Natural killer cell treated with Interleukin-12 subunit alpha and Interleukin-12 subunit beta and Interleukin-15 and Interleukin-18, amount 100 ng/mL, for 72 hours (primary cell): ENCODE results near the gene DAPK3. TPM values are rescaled to one million over a fixed set of nuclear protein-coding genes. Genes with fewer than 3 reads are reported as not detected.
A peak's percentile ranks its signal among the peaks of the same experiment; 100 is the strongest.
"Not testable (repeated sequence)": the region's sequence is repeated elsewhere in the genome, so short reads cannot be mapped to it uniquely, and the experiment has no call there.

Experiments
- ATAC-seq, 2 donors: fragments of 150-1000 bp; cut with Tn5 transposase in 1 of 2; sonication (Bioruptor Pico), chemical (Tn5 transposase) in 1 of 2; 2 replicates each; pipeline ENCODE4 v1.10.0; 2021
- DNase-seq: peaks from one replicate; pipeline ENCODE4 v3.0.0; 2022; ENCODE audit warnings: low spot score
- H3K27ac Mint-ChIP-seq, 2 donors: 1 replicate in 1 of 2; 2 replicates in 1 of 2; pipeline ENCODE4 v1.8.0; 2022; ENCODE audit warnings: mixed read lengths in 2 of 2, mild to moderate bottlenecking in 1 of 2, moderate library complexity in 1 of 2
- H3K27me3 Mint-ChIP-seq, 2 donors: 1 replicate in 1 of 2; 2 replicates in 1 of 2; pipeline ENCODE4 v1.8.0; 2022; ENCODE audit warnings: mixed read lengths in 2 of 2
- H3K36me3 Mint-ChIP-seq: one replicate; pipeline ENCODE4 v1.8.0; 2022; ENCODE audit warnings: mixed read lengths
- H3K4me1 Mint-ChIP-seq, 2 donors: 1 replicate in 1 of 2; 2 replicates in 1 of 2; pipeline ENCODE4 v1.8.0; 2022; ENCODE audit warnings: low read depth in 2 of 2, mixed read lengths in 2 of 2, mild to moderate bottlenecking in 1 of 2
- H3K4me3 Mint-ChIP-seq: one replicate; pipeline ENCODE4 v1.8.0; 2022; ENCODE audit warnings: mixed read lengths
- H3K9me3 Mint-ChIP-seq: 2 replicates; pipeline ENCODE4 v1.8.0; 2022; ENCODE audit warnings: mixed read lengths
- total RNA-seq, 2 donors: library from RNA; stranded (reverse); gene quantifications; one replicate each; pipeline ENCODE4 v1.2.3, GENCODE V29; 2022

DAPK3 gene
- total RNA-seq, 2 donors from 2014 or later: 48.1 to 54.5 TPM

DNA sequence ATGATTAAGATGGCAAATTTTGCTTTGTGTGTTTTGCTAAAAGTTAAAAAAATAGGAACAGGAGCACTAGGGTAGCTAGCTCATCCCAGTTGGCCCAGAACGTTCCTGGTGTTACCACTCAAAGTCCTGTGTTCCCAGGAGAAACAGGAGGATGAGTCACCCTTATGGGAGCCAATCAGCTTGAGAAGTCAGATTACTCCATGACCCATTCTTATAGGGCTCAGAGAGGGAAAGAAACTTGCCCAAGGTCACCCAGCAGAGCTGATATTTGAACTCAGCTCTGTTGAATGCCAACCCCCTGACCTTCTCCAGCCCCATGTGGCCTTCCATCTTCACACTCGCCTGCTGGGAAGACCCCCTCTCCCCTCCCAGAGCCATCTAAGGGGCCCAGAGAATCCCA, 25.1 kb downstream of the DAPK3 start:
- no peak overlapping the region for H3K27ac Mint-ChIP-seq
- no peak overlapping the region for H3K4me3 Mint-ChIP-seq
- no peaks in the 10 kb centered on the region for H3K27me3 Mint-ChIP-seq
- H3K4me1 Mint-ChIP-seq: peaks cover 5 to 8% of the 10 kb centered on the region in 2 donors
- ATAC-seq: no peak
- no peak for DNase-seq
- no peaks in the 10 kb centered on the region for H3K36me3 Mint-ChIP-seq
- H3K9me3 Mint-ChIP-seq: no peaks in the 10 kb centered on the region

DNA sequence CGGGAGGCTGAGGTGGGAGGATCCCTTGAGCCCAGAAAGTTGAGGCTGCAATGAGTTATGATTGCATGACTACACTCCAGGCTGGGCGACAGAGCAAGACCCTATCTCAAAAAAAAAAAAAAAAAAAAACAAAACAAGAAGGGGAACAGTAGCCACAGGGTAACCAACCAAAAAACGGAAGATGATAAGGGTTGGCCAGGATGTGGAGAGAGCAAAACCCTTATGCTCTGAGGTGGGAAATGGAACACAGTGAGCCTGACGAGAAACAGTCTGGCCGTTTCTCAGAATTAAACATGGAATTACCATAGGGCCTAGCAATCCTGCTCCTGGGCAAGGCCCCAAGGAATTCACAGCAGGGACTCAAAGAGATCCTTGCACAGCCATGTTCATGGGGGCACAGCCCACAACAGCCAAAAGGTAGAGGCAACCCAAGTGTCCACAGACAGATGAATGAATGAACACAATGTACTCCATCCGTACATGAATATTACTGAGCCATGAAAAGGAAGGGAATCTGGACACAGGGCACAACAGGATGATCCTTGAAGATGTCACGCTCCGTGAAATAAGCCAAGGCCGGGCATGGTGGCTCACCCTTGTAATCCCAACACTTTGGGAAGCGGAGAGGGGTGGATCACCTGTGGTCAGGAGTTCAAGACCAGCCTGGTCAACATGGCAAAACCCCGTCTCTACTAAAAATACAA, 26.7 kb downstream of the DAPK3 start:
- DNase-seq: no peak
- ATAC-seq: no peak

GRCh38 chr19:3942790-3943409, 28.0 kb downstream of the DAPK3 start:
- no peak overlapping the region for H3K27ac Mint-ChIP-seq
- no peak overlapping the region for H3K4me3 Mint-ChIP-seq
- H3K4me1 Mint-ChIP-seq: peaks cover 4 to 8% of the 10 kb centered on the region in 2 donors
- H3K36me3 Mint-ChIP-seq: no peaks in the 10 kb centered on the region
- no peak for DNase-seq
- no peak for ATAC-seq
- H3K9me3 Mint-ChIP-seq: no peaks in the 10 kb centered on the region
- no peaks in the 10 kb centered on the region for H3K27me3 Mint-ChIP-seq

More for the DNA sequence above, 26.7 kb downstream of the DAPK3 start:
- no peak overlapping the region for H3K4me3 Mint-ChIP-seq
- no peaks in the 10 kb centered on the region for H3K9me3 Mint-ChIP-seq
- peaks cover 4 to 8% of the 10 kb centered on the region in 2 donors for H3K4me1 Mint-ChIP-seq
- H3K27me3 Mint-ChIP-seq: no peaks in the 10 kb centered on the region
- no peaks in the 10 kb centered on the region for H3K36me3 Mint-ChIP-seq
- peak overlapping the region in 1 of 2 donors; percentile 44 for H3K27ac Mint-ChIP-seq

DNA sequence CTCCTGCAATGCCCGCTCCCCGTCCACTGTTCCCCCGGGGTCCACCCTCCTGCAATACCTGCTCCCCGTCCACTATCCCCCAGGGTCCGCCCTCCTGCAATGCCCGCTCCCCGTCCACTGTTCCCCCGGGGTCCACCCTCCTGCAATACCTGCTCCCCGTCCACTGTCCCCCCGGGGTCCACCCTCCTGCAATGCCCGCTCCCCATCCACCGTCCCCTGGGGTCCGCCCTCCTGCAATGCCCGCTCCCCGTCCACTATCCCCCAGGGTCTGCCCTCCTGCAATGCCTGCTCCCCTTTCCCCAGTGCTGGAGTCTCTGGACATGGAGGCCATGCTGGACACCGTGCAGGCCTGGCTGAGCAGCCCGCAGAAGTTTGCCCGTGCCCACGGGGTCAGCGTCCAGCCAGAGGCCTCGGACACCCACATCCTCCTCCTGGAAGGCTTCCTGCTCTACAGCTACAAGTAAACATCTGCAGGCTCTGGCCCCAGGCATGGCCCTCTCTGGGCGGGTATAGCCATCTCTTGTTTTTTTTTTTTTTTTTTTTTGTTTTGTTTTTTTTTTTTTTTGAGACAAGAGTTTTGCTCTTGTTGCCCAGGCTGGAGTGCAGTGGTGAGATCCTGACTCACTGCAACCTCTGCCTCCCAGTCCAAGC, 32.5 kb downstream of the DAPK3 start:
- ATAC-seq, H3K4me3 Mint-ChIP-seq, H3K9me3 Mint-ChIP-seq, DNase-seq, H3K4me1 Mint-ChIP-seq, H3K27me3 Mint-ChIP-seq, H3K27ac Mint-ChIP-seq, H3K36me3 Mint-ChIP-seq: not testable (repeated sequence)

DNA sequence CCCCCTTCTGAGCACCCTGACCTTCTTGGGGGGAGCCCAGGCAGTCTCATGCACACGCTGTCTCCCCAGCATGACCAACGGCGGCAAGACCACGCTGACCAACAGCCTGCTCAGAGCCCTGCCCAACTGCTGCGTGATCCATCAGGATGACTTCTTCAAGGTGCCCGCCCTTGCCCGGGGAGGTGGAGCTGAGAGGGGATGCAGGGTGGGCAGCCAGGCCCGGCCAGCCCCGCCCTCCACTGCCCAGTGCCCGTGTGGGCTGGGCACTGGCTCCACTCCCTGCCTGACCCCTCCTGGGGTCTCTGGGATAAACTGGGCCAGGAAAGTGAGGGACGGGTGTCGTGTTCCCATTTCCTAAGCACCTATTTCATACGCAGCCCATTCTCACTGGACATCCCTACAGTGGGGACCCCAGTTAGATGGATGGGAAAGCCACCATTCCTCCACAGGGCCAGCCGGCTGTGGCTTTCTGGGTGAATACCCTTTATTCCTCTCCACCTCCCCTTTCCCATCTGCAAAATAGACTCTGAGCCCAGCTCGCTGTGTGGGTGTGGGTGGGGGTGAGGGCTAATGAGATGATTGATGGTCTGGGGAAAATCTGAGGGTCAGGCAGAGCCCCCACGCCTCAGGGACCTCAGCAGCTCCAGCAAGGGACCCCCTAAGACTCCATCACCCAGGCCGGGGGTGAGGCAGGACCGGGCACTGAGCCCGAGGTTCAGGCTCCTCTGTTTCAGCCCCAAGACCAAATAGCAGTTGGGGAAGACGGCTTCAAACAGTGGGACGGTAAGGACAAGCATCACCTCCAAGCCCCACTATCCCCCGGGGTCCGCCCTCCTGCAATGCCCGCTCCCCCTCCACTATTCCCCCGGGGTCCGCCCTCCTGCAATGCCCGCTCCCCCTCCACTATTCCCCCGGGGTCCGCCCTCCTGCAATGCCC, 34.1 kb downstream of the DAPK3 start:
- ATAC-seq: no peak
- Mint-ChIP-seq H3K9me3 (no peaks in the 10 kb centered on the region), H3K27me3 (peaks cover 0 to 2% of the 10 kb centered on the region in 2 donors), H3K4me3 (no peak overlapping the region), H3K36me3 (no peaks in the 10 kb centered on the region), H3K4me1 (no peaks in the 10 kb centered on the region), H3K27ac (no peak overlapping the region)
- DNase-seq: no peak

GRCh38 chr19:3932931-3933810, 37.7 kb downstream of the DAPK3 start, which contains the start of gene NMRK2:
TSS of gene NMRK2 (plus strand) at chr19:3933069. CDS start at chr19:3933672, 603 bp downstream.
- no peak within 1 kb of the TSS for H3K27ac Mint-ChIP-seq
- no peak for DNase-seq
- no peak for ATAC-seq
- H3K4me3 Mint-ChIP-seq: no peak within 1 kb of the TSS
- H3K36me3 Mint-ChIP-seq: no peaks in the 10 kb centered on the region
- no peaks in the 10 kb centered on the region for H3K9me3 Mint-ChIP-seq
- no peaks in the 10 kb centered on the region for H3K4me1 Mint-ChIP-seq
- H3K27me3 Mint-ChIP-seq: peaks cover 0 to 8% of the 10 kb centered on the region in 2 donors

DNA sequence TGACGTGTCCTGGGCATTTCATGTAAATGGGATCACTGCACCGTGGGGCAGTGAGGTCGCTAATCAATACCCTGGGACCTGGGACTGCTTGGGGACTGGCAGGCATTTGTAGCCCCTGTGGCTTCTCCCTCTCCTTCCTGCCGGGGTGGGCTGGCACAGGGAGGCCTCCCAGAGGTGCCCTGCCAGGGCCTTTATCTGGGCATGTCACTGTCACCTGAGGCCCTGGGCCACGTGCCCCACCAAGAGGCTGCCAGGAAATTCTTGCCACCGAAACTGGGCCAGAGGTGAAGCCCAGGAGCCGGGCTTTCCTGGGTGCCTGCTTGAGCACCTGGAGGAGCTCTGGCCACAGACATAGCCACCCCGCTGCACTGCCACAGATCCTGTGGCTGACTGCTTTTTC, 39.9 kb downstream of the DAPK3 start:
- Mint-ChIP-seq H3K36me3 (no peaks in the 10 kb centered on the region), H3K4me3 (no peak overlapping the region), H3K27ac (no peak overlapping the region), H3K4me1 (no peaks in the 10 kb centered on the region), H3K9me3 (no peaks in the 10 kb centered on the region), H3K27me3 (peaks cover 0 to 8% of the 10 kb centered on the region in 2 donors)
- ATAC-seq: no peak
- no peak for DNase-seq

DNA sequence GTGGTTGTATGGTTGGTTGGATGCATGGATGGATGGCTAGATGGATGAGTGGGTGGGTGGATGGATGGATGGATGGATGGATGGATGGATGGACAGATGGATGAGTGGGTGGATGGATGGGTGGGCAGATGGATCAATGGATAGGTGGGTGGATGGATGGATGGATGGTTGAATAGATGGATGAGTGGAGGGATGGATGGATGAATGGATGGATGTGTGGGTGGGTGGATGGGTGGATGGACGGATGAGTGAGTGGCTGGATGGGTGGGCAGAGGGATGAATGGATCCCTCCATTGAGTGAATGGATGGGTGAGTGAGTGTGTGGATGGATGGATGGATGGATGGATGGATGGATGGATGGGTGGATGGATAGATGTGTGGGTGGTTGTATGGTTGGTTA, 47.0 kb downstream of the DAPK3 start:
- no peak overlapping the region for H3K4me3 Mint-ChIP-seq
- H3K27me3 Mint-ChIP-seq: peaks cover 5 to 11% of the 10 kb centered on the region in 2 donors
- peaks cover 6% of the 10 kb centered on the region for H3K36me3 Mint-ChIP-seq
- H3K9me3 Mint-ChIP-seq: peaks cover 6% of the 10 kb centered on the region
- ATAC-seq (no peak), DNase-seq (no peak)
- no peak overlapping the region for H3K27ac Mint-ChIP-seq
- no peaks in the 10 kb centered on the region for H3K4me1 Mint-ChIP-seq

DNA sequence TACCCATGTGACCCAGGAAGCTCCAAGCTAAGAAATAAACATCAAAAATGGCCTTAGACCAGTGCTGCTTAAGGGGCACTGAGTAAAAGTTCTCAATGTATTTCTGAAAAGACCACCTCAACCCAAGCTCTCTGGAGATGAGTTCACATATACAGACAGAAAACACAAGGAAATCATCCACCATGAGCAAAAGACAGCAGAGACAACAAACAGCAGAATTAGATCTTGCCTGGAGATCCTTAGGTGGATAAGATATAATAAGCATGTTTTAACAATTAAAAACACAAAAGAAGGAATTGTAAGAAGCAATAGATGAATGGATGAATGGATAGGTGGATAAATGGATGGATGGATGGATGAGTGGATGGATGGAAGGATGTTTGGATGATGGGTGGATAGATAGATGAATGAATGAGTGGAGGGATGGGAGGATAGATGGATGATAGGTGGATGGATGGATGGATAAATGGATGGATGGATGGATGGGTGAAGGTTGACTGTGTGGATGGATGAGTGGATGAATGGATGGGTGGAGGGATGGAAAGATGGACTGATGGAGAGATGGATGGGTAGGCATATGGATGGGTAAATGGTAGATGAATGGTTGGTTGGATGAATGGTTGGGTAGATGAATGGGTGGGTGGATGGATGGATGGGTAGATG, 47.7 kb downstream of the DAPK3 start:
- Mint-ChIP-seq H3K4me1 (no peaks in the 10 kb centered on the region), H3K4me3 (no peak overlapping the region), H3K9me3 (peaks cover 6% of the 10 kb centered on the region), H3K27me3 (peaks cover 5 to 11% of the 10 kb centered on the region in 2 donors), H3K36me3 (peaks cover 6% of the 10 kb centered on the region), H3K27ac (no peak overlapping the region)
- no peak for DNase-seq
- ATAC-seq: no peak

- Mint-ChIP-seq H3K4me3 (no peak overlapping the region), H3K36me3 (peaks cover 6% of the 10 kb centered on the region), H3K27ac (no peak overlapping the region), H3K4me1 (no peaks in the 10 kb centered on the region), H3K27me3 (peaks cover 9 to 11% of the 10 kb centered on the region in 2 donors), H3K9me3 (peaks cover 6% of the 10 kb centered on the region)
- ATAC-seq (no peak), DNase-seq (no peak)
Observed at GRCh38 chr19:3919793-3920192, 51.1 kb downstream of the DAPK3 start.

- Mint-ChIP-seq H3K4me3 (no peak overlapping the region), H3K36me3 (no peaks in the 10 kb centered on the region), H3K27me3 (peaks cover 0 to 4% of the 10 kb centered on the region in 2 donors), H3K9me3 (no peaks in the 10 kb centered on the region), H3K27ac (no peak overlapping the region), H3K4me1 (no peaks in the 10 kb centered on the region)
- DNase-seq (no peak), ATAC-seq (no peak)
Observed at GRCh38 chr19:3916033-3916432, 54.9 kb downstream of the DAPK3 start.

- H3K36me3 Mint-ChIP-seq: no peaks in the 10 kb centered on the region
- peaks cover 0 to 4% of the 10 kb centered on the region in 2 donors for H3K27me3 Mint-ChIP-seq
- DNase-seq: no peak
- no peak overlapping the region for H3K27ac Mint-ChIP-seq
- no peaks in the 10 kb centered on the region for H3K4me1 Mint-ChIP-seq
- no peaks in the 10 kb centered on the region for H3K9me3 Mint-ChIP-seq
- no peak overlapping the region for H3K4me3 Mint-ChIP-seq
- no peak for ATAC-seq
Observed at GRCh38 chr19:3914199-3914598, 56.7 kb downstream of the DAPK3 start.
